ENCODE results near the gene NOL8. TPM values are rescaled to one million over a fixed set of nuclear protein-coding genes. Genes with fewer than 3 reads are reported as not detected.

NOL8 gene
- polyA plus RNA-seq (2014; cell fraction: cytosol; rRNA removed): 18.4 and 22.4 TPM in 2 replicates
- 71.1 and 90.6 TPM in 2 replicates for polyA plus RNA-seq (2014; cell fraction: nucleus; rRNA removed)

DNA sequence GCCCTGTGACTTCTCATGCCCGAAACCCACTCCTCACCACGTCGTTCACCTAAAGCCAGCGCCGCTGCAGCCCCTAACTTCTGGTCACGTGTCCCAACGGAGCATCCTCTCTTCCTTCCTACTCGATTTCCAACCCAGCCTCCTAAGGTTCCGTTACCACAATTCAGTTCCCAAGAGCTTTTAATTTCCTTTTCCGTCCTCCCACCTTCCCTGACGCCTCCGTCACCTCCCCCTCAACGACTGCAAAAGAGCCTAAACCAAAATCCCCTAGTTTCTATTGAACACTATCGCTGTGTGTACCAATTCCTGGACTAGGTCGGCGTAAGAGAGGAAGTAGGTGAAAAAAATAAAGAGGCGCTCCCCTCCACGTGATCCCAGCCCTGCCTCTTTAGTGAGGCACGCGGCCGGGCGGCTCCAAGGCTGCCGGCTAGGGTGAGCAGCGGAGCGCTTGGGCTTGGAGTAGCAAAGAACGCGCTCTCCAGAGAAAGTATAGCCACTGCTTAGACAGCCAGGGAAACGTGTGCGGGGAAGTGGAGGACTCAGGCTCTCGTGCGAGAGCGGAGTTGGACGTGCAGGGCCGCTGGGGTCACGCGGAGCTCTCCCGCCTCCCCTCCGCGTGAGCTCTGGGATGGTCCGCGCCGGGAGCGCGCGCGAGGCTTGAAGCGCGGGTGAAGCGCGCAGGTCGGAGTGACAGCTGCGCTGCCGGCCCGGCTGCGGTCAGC, at the start of gene NOL8, which contains the start of gene CENPP:
Gene NOL8, minus strand, starts transcription at position 82 of the 722 bp plus-strand sequence. CDS start 1,189 bp downstream, outside the sequence.
Gene CENPP, plus strand, starts transcription at position 685 of the 722 bp plus-strand sequence.
- peak; percentile 92 for DNase-seq (ENCODE audit: low spot score)

DNA sequence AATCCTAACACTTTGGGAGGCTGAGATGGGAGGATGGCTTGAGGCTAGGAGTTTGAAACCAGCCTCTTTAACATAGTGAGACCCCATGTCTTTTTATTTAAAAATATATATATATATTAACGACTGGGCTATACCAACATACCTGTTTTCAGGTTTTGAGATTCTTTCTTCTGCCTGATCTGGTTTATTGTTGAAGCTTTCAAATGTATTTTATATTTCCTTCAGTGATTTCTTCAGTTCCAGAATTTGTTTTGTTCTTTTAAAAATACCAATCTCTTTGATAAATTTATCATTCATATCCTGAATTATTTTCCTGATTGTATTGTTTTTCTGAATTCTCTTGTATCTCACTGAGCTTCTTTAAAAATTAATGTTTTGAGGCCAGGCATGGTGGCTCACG, 48.0 kb upstream of the NOL8 start:
- DNase-seq (ENCODE audit: low spot score): no peak

DNA sequence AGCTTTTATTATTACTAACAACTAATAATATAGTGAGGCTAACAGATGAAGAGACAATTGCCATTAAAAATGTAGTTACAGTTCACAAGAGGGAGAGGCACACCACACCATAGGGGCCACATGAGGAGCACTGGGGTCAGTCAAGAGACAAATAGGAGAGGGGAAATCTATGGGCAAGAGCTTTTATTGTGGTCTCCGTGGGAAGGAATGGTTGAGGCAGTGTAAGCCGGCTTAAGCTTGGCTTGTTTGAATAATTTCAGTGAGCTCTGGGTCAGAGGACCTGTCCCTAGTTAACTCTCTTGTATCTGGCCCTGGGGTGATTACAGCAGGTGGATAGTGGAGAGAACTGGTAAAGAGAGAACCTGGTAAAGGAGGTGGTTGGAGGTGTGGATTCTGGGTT, 43.9 kb upstream of the NOL8 start:
- DNase-seq (ENCODE audit: low spot score): no peak

GRCh38 chr9:92360083-92360482, 34.9 kb upstream of the NOL8 start:
- no peak for DNase-seq (ENCODE audit: low spot score)

DNA sequence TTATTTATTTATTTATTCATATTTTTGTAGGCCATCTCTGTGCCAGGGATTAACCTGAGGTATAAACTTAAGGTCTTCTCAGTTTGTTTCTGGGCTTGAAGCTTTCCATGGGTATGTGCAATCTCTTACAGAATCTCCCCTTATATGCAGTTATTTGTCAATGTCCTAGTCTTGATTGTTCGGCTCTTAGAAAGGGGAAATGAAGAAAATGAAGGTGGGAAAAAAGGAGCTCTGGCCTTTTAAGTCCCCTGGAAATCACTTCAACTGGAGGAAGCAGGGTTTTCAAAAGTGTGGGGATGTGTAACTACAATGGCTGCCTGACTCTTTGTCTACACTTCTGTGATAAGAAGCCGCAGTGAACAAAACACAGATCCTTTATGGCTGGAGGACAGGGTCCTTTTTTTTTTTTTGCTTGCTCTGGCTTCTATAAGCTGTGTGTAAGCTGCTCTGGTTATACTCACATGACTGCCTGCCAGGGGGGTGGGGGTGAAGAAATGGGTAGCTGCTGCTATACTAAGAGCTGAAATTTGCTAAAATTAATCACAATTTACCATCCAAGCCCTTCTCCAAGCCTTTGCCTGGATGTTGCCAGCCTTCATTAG, 34.3 kb upstream of the NOL8 start:
- peak; percentile 75 for DNase-seq (ENCODE audit: low spot score)

GRCh38 chr9:92353051-92353450, 27.9 kb upstream of the NOL8 start:
- no peak for DNase-seq (ENCODE audit: low spot score)

- no peak for DNase-seq (ENCODE audit: low spot score)
Measured at GRCh38 chr9:92350740-92351133, 25.6 kb upstream of the NOL8 start.

DNA sequence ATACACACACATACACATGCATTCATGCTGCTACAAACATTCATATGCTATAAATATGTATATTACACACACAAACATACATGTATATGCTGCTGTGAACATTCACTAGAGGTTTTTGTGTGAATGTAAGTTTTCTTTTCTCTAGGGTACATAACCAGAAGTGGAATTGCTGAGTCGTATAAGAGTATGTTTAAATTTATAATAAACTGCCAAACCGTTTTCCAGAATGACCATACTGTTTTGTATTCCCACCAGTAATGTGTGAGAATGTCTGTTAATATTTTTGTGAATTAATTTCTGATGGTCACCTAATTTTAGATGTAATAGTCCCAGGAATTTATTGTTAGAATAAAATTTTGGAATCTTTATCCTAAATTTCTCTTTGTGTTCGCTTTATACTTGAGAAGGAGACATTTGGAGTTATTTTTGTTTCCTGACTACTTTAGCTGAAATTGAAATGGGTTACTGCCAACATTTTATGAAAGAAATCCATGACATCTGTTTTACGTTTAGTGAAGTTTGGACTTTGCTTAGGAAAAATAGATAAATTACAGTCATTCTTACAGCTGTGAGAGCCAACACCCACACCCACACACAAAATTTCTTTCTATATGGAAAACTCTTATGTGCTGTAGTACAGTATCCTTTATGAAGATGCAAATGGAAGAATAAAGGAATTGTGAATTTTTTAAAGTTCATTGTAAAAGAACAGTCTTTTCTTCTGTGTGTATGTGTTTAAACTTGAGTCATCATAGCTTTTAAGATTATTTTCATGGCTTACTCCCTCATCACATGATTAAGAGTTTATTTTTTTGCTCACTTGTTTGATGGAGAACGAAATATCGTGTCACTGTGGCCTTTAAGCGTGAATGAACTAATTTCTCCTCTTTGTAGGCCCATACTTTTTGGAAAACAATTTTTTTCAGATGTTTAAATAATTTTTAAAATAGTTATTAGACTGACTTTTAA, 24.9 kb upstream of the NOL8 start:
- no peak for DNase-seq (ENCODE audit: low spot score)

GRCh38 chr9:92345582-92345981, 20.4 kb upstream of the NOL8 start:
- no peak for DNase-seq (ENCODE audit: low spot score)

DNA sequence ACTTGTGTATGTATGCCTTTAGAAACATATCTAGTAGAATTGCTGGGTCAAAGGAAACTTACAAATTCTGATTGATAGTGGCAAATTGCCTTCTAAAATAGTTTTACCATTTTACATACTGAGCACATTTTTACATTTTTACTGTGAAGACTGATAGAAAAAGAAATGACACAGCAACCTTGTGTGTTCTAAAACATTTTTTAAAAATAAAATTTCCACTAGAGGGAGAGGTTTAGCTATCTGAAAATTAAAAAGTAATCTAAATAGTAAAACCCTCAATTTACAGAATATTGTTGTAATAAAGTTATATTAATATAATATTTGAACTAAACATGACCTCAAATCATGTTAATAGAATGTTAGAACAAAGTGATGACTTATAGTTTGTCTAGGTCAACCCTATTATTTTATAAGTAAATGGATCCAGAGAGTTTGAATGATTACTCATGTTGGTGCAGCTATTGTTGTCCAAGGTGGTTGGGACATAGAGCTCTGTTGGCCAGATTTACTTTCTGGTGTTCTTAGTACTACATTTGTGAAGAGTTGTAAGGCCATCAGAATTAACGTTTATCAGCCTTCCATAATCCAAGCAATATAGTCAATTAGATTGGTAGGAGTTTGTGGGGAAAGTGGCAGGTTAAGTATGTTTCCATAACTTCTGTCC, 17.8 kb upstream of the NOL8 start:
- no peak for DNase-seq (ENCODE audit: low spot score)

DNA sequence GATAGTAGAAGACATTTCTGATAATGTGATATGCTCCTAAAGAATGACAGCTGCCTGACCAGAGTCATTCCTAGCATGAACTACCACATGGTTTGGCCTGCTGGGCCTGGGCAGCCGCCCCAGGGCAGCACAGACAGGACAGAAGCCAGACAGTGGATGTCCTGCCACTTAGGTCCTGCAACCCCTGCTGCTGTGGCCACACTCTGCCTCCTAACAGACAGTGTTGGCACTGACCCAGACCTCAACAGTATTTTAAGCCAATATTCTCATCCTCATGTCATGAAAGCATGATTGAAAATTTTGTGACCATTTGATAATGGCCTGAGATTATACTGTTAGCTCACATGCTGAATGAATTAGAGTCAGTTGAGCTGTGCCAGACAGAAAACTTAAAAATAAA, 16.4 kb upstream of the NOL8 start:
- no peak for DNase-seq (ENCODE audit: low spot score)

- DNase-seq (ENCODE audit: low spot score): no peak
Measured at GRCh38 chr9:92333282-92333634, 8.1 kb upstream of the NOL8 start.

- DNase-seq (ENCODE audit: low spot score): no peak
Measured at GRCh38 chr9:92332577-92333281, 7.6 kb upstream of the NOL8 start.

- peak; percentile 21 for DNase-seq (ENCODE audit: low spot score)
Measured at GRCh38 chr9:92328225-92328624, 3.1 kb upstream of the NOL8 start.

GRCh38 chr9:92327283-92327850, 2.2 kb upstream of the NOL8 start:
- DNase-seq (ENCODE audit: low spot score): no peak

DNA sequence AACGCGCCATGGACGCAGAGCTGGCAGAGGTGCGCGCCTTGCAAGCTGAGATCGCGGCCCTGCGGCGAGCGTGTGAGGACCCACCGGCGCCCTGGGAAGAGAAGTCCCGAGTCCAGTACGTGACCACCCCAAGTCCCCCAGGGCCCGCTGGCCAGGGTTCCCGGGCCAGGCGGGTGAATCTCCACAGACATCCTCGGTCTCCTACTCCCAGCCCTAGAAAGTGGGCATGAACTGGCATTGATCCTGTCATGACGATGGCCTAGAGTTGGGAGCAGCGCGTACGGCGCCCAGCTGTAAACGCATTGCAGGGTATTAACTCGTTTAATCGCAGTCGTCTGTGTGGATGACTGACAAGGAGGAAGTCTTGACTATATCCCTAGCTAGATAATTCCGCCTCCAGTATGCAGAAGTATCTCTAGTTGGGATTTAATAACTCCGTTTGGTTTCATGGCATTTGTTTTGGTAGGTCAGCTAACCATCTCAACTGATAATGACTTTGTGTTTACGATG, 896 bp upstream of the NOL8 start:
- peak; percentile 23 for DNase-seq (ENCODE audit: low spot score)

GRCh38 chr9:92324889-92325268, 271 bp downstream of the NOL8 start:
- no peak for DNase-seq (ENCODE audit: low spot score)

DNA sequence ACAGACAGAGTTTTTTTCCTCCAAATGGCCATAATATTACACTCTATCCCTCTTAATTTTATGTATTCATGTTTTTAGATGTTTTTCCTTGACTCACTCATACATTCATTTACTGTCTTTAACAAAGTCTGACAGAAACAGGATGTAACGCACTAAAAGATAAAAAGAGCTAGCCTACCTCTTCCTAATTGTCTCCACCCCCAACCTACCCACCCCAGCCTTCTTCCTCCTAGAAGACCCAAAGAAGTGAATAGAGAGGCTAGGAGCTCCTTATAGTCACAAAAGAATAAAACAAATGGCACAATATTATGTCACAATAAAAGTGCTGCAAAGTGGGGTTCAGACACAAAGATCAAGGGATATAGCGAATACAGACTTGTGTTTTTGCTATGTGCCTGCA, 719 bp downstream of the NOL8 start:
- DNase-seq (ENCODE audit: low spot score): no peak

GRCh38 chr9:92315456-92315855, 9.7 kb downstream of the NOL8 start:
- no peak for DNase-seq (ENCODE audit: low spot score)

GRCh38 chr9:92313624-92314012, 11.5 kb downstream of the NOL8 start:
- DNase-seq (ENCODE audit: low spot score): no peak

Measured in SK-N-DZ (cell line).